Stimulated activated CD8-positive, alpha-beta memory T cell treated with anti-CD3 and anti-CD28 coated beads, Interleukin-15, amount 100 ng/mL, for 24 hours (primary cell): ENCODE results near the gene EHD1.

Experiments
- DNase-seq: peaks from one replicate; pipeline ENCODE4 v3.0.0-alpha.2; 2020; ENCODE audit warnings: low read depth

The EHD1 gene

DNA sequence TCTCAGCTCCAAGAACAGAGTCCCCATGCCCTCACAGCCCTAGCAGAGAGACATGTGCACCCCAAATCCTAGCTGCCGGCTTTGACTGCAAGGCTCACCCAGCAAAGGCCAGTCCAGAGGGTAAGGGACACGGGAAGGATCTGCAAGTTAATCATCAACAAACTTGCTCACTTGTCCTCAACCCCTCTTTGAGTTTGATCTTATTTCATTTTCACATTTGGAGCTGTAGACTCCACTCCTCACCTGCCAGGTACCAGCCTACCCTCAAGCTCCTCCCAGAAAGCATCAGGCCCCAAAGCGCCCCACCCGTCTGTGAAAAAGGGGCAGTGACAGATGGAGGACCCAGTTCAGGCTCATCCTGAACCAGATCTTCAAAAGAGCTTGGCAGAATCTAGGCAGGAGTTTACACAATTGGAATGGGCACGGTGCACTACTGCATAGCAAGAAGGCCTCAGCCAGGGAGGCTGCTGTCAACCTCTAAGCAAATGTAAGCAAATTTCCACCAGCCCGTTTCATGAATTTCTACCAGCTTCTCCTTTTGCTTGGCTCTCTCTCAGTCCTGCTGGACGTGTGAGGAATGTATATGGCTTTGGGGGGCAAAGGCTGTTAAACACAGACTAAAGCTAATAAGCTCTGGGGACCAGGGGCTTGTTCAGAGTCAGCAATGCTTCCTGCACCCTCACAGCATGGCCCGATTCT, 5.5 kb downstream of the EHD1 start:
- DNase-seq: no peak

DNA sequence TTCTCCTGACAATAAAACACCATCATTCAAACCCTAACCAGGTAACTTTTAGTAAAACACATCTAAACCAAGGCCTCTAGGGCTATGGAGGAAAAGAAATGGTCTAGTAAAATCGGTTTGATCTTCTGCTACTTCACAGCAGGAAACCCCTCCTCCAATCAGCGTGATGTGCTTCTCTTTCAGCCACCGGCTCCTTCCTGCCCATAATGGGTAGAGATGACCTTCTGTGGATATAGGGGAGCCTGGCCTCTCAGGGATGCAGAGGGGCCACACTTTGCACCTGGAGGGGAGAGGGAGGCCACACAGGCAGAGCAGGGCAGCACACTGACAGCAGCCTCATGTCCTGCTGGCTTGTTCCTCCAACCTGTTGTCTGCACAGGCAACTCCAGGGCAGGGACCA, 6.9 kb downstream of the EHD1 start:
- DNase-seq: no peak

DNA sequence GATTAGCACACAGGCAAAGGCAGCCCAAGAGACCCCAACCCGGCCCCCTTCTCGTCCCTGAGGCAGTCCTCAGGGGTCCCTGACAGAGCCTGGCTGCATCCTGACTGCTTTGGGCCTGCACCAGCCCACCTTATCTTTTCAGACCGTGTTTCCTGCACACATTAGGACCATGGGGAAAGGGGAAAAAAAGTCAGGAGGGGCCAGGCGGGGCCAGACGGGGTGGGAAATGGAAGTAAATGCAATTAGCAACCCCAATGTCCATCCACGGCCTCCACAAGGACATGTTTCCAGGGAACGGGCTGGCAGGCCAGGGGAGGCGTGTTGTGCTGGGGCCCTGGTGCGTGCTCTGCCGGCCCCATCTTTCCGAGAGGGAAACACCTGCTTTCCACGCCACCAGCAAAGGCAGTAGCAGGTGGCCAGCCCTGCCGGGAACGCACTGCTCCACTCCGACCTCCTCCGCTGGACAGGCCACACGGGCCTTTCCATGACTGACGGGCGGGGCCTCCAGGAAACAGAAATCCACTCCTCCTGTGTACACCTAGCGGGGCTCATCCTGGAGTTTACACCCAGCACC, 7.4 kb downstream of the EHD1 start:
- DNase-seq: no peak

DNA sequence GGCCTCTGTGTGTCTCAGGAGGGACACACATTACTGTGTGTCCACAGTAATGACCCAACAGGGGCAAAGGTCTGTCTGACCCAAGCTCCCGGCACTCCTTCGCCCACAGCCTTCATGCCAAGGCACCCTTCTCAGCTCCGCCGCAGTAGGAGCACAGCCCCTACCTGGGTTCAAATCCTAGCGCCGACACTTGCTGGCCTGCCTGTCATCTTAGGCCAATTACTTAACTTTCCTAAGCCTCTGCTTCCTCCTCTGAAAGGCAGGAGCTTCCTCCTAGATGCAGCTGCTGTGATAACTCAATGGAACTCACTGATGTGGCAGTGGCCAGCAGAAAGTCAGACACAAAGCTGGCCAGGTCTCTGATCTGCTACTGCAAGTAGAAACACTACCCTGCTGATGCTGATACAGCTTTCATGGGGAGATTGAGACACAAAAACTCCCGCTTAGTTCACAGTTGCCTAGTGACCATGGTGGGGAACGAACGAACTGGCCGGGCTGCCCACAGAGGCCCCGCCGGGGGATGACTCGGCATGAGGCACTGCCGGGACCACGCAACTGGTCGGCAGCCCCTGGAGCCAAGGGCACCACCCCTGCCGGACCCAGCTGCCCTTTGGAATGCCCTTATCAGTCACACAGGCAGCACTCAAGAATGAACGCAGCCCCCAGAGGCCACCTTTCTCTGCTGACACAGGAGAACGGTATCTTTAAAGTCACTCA, 8.1 kb downstream of the EHD1 start:
- DNase-seq: no peak

DNA sequence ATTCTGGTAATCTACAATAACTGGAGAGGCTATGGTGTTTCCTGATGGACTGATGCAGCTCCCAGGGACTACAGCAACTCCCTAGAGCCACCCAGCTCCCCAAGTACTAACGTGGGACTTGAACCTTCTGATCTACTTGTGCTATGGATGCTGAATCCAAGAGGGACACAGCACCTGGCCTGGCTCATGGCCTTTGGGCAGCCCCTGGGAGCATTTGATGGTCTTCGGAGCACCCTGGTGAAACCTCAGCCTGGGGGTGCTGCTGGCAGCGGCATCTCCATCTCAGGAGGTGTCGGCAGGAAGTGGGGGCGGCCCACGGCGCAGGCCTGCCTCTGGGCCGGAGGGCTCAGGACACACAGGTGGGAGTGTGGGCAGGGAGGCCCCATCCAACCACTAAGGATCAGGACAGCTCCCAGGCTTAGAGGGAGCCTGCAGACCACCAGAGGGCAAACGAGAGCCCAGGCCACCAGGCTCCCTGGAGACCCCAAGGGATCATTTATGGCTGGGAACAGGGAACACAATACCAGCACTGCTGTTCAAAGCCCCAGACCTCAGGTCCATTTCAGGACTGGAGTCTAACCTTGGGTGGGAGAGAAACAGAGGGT, 8.7 kb downstream of the EHD1 start:
- DNase-seq: no peak

DNA sequence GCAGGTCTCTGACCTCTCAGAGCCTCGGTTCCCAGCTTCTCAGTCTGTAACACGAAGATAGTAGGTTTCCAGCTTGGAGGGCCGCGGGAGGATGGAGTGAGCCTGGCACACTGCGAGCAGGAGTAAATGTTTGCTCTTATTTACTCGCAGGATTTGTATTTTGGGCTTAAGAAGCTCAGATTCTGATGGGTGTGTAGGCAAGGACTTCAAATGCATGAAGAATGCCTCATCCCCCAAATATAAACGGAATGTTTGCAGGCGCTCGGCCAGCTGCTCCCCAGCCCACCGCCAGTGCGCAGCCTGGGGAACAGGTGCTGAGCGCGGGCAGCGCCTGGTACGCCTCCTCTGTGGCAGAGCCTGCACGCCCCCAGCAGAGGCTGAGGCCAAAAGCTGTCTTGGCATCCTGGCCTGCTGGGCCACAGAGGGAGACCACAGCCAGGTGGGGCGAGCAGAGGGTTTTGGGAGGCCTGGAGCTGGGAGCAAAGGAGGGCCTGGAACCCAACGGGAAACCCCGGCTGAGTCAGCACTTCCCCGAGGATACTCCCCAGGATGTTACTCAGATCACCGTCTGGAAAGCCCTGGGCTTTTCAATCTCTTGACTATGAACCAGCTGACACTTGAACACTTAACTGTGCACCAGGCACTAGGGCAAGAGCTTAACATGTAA, 9.4 kb downstream of the EHD1 start:
- DNase-seq: no peak

DNA sequence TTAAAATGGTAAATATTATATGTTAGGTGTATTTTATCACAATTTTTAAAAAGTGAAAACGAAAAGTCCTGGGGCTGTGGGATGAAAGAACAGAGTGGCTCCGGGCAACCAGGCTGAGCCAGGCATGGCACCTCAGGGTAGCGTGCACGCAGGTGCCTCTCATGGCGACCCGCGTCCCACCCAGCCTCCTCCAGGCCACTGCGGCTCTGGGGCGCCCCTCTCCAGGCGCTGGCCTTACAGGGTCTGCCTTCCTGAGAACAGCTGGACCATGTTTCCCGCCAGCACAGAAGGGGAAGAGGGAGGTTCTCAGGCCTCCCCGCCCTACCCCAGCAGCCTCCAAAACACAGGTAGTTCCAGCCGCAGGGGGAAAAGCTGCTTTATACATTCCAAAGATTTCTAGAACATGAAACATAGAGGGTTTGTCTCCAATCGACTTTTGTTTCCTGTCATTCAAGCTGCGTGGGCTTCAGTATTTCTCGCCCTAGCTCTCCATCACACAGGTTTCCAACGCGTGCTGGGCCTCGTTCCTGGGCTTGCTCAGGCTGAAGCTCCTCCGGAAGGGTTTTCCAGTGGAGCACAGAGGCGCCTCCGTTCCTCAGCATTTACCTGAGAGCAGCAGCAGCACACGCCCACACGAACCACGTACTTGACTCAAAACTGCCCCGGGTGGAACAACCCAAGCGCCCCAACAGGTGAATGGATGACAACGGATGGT, 10.5 kb downstream of the EHD1 start:
- no peak for DNase-seq

DNA sequence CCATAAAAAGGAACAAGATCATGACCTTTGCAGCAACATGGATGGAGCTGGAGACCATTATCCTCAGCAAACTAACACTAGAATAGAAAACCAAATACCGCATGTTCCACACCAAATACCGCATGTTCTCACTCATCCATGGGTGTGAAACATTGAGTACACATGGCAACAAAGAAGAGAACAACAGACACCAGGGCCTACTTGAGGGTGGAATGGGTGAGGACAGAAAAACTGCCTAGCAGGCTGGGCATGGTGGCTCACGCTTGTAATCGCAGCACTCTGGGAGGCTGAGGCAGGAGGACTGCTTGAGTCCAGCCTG, 12.3 kb downstream of the EHD1 start:
- DNase-seq: no peak

DNA sequence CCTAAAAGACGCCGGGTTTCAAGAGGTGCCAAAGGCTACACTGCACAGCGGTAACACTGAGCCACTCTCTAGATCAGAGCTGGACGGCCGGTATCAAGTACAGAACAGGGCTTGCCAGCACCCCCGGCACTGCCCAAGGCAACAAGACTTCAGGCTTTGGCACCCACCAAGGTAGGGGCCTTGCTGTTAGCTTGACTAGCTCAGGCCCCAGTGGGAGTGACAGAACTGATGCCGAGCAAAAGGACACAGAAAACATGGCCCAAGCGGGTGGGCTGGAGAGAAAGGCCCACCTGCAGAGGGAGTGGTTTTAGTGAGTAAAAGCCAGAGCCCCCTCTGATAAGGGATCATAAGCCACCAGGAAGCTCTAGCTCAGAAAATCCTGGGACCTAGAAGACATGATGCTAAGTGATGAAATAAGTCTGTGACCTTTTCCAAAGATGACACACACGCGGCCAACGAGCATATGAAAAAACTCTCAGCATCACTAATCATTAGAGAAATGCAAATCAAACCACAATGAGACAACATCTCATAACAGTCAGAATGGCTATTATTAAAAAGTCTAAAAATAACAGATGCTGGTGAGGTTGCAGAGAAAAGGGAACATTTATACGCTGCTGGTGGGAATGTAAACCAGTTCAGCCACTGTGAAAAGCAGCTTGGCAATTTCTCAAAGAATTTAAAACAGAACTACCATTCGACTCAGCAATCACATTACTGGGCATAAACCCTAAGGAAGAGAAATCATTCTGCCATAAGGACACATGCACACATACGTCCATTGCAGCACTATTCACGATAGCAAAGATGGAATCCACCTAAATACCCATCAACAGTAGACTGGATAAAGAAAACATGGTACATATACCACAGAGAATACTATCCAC, 12.9 kb downstream of the EHD1 start:
- no peak for DNase-seq

DNA sequence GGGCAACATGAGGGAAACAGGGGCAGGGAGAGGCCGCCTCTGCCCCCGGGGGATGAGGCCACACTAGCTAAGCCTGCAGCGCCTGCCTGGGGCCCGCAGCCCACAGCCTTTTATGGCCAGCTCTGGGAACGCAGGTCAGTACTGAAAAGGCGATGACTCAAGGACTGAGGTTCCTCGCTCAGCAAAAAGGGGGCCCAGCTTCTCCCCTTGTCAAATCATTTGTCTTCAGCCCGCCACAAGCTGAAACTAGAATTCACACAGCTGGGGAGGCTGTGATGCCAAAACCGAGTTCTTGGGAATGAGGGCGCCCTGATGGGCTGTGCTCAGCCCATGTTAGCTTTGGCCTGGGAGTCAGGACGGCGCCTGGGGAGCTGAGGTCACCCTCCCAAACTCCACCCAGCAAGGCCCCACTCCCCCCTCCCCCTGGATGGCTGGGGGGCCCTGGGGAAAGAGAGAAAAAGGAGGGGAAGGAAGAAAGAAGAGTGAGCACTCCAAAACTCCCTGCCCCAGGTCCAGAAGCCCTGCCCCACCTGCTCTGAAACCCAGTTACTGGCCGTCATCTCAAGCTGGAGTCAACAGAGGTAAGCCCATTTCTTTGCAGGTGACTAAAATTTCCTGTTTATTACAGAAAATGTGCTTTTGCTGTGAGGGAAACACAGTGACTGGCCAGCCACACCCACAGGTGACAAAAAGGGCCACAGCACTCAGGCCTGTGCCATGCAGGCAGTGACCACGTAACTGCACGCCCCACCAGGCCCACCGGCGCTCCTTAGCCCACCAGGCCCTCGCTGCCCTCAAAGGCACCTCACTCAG, 13.7 kb downstream of the EHD1 start:
- DNase-seq: no peak

DNA sequence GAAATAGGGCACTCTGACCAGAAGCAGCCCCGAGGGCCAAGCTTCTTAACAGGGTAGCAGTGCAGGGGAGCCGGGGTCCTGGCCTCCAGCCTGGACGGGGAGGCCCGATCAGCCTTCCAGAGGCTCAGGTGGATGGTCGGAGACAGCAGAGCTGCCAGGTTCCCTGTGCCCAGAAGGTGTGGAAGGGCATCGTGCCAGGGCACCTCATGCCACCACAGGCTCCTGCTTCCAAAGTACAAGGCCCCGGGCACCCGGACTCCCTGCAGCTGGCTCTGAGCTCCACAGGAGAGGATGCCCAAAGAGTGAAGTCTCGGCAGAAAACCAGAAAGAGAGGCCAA, 14.3 kb downstream of the EHD1 start:
- no peak for DNase-seq

DNA sequence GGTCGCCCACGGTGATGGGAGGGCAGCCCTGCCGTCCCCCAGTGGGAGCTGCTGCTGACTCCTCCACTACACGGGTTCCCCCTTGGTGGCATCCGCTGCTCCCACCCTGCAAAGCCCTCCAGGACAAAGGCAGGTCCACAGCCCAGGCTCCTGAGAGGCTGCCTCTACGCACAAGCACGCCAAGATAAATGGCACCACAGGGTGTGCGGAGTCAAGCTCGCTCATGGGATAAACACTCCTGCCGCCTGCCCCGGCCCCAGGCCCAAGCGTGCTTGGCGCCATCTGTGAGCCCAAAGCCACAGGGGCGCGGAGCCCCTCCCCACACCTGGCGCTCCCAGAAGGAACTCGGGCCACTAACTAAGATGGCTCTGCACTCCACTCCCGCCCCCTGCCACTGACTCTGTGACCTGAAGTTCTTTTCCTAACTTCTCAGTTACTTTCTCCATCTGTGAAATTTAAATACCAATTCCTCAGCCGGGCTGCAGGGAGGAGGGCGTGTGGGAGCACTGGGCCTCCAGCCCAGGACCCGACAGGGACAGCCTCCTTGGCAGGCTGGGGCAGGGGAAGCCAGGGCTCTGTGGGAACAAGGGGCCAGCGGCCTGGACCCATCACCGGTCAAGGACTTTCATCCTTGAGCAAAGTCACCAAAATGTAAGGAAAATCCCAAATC, 14.9 kb downstream of the EHD1 start:
- DNase-seq: no peak

DNA sequence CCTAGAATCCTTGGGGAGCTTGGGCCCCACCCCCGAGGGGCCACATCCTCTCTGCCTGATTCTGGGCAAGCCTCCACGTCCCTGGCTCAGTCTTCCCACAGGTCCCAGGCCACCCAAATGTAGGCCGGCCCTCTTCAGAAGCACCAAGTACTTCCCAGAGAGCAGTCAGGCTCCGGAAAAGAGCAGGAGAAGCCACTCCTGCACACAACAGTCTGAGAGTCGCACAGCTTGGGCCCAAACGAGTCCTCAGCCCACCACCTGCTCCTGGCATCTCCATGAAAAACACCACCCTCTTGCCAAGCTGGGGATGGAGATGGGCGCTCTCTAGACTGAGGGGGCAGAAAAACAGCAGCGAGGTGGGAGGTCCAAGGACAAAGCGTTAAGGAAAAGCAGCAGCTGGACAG, 15.4 kb downstream of the EHD1 start:
- DNase-seq: no peak

DNA sequence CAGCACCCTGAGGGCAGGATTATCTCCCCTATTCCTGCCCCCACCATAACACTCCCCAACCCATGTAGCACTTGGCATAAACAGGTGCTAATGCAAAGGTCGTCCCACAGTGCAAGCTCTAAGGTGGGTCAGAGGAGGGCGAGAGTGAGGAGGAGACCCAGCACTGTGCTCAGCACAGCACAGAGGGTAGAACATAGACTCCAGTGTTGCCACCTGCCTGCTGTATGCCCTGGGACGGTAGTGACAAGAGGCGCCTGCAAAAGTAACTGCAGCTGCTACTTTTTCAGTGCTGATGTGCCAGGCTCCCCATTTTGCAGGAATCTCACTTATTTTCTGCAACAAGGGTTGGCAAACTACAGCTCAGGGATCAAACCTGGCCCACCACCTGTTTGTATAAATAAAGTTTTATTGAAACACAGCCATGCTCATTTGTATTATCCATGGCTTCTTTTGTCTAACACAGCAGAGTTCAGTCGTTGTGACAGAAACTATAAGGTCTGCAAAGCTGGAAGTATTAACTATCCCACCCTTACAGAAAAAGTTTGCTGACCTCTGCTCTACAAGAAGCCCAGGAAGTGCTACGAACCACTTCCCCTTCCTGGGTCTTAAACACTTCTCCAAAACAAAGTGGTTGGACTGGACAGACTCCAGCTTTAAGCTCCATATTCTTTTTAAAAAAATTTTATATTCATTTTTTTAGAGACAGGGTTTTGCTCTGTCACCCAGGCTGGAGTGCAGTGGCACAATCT, 17.0 kb downstream of the EHD1 start:
- DNase-seq: no peak

DNA sequence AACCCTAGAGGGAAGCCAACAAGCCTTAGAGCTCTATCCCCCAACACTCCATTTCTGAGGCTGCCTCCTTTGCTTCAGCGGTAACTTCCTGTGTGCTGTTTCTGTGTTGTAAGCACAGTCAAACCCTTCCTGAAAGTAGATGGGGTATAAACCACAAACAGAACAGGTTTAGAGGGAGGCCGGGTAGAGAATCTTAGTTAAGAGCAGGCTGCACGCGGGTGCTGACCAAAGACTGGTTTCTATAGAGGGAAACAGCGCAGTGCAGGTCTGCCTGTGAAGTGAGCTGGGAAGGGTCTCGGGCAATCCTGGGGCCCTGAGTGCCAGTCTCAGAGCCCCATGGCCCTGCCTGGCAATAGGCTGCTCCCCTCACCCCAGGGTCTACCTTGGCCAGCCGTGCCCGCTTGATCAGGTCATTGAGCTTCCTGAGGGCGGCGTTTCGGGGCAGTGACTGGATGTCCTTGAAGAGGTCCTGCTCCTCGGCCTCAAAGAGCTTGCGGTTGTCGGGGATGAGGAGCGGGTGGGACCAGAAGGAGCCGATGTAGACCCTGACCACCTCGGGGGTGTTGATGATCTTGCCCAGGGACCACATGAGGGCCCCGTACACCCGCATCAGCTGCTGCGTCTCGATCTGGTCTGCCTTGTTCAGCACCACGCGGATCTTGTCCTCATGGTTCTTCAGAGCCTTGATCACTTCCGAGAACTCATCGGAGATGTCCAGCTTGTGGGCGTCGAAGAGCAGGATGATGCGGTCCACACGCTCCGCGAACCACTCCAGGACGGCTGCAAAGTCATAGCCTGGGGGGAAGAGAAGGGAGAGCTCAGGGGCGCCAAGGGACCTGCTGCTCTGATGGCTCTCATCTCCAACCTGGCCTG, 18.6 kb downstream of the EHD1 start:
- DNase-seq: no peak

DNA sequence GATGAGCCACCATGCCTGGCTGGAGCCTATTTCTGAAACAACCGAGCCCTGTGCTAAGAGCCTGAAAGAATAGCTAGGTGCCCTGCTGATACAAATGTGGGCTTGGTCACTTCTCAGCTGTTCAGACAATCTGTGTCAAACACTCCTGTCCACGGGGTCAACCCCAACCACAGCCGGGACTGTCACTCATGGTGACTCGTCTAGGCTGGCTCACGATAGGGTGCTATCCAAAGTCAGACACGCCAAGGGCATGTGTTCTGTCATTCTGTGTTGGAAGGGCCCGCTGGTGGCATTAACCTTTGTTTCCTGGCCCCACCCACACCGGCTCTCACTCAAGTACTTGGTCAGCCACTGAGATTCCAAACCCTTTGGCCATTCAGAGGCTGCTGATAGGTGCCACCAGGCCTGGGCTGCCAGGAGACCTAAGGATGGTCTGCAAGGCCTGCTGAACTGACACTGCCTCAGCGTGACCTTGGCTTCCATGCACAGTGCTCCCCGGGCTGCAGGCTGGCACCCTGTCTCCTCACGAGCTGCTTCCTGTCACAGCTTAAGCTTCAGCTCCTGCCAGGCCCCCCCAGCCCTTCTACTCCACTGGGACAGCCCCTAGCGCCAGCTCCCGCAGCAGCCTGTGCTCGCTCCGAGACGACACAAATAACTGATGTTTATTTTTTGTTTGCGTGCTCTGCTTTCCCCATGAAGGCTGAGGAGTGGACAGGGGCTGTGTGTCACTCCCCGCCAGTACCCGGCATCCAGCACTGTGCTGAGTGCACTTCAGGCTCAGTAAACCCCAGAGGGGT, 19.8 kb downstream of the EHD1 start:
- DNase-seq: no peak

DNA sequence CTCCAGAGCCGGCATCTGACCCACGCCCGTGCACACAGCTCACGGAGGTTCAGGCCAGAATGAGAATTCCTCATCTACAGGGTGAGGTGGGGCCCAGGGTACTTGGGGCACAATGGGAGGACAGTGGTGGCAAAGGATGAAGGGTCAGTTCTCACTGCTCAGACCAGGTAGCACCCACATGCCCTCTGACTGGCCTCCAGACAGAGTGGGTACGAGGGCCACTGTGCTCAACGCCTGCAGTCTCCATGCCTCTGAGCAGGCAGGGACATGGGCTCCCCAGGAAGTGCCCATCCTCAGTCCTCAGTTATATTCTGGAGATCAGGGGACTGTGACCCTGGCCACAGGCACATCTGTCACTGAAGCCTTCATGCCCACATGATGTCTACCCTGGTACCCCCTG, 20.9 kb downstream of the EHD1 start:
- DNase-seq: no peak
